Neural cell (in vitro differentiated cells): ENCODE data around the gene CFAP299. TPM values are rescaled to one million over a fixed set of nuclear protein-coding genes. Genes with fewer than 3 reads are reported as not detected.

ENCODE experiments used
- H2AFZ ChIP-seq: fragments of 200-600, 300-800 bp; sonication (generic), shearing (Covaris generic); 2 replicates; pipeline ENCODE4 v1.6.0; 2014; ENCODE audit warnings: low read depth, mild to moderate bottlenecking, antibody characterized with exemption, low read length, moderate library complexity
- H3F3A ChIP-seq: fragments of 200-600 bp; shearing (Covaris generic); 2 replicates; pipeline ENCODE4 v1.6.1; 2016; ENCODE audit warnings: mild to moderate bottlenecking, moderate library complexity, mixed read lengths, antibody characterized with exemption, low read length; ENCODE audit not compliant: insufficient read depth, poor library complexity, severe bottlenecking
- H3K27ac ChIP-seq: fragments of 200-600, 300-800 bp; sonication (generic), shearing (Covaris generic); 2 replicates; pipeline ENCODE4 v1.5.1; 2014; ENCODE audit warnings: mild to moderate bottlenecking, low read length, moderate library complexity
- H3K27me3 ChIP-seq: fragments of 300-800, 200-600 bp; sonication (generic), shearing (Covaris generic); 2 replicates; pipeline ENCODE4 v1.6.0; 2014; ENCODE audit warnings: mild to moderate bottlenecking, low read depth, low read length, moderate library complexity; ENCODE audit not compliant: insufficient read depth
- H3K36me3 ChIP-seq: fragments of 300-800, 200-600 bp; sonication (generic), shearing (Covaris generic); 2 replicates; pipeline ENCODE4 v1.5.1; 2014; ENCODE audit warnings: mild to moderate bottlenecking, antibody characterized with exemption, low read length, moderate library complexity; ENCODE audit not compliant: insufficient read depth
- H3K4me2 ChIP-seq: fragments of 300-800, 200-600 bp; sonication (generic), shearing (Covaris generic); 2 replicates; pipeline ENCODE4 v1.6.0; 2014; ENCODE audit warnings: mild to moderate bottlenecking, low read length
- H3K4me3 ChIP-seq: fragments of 300-800, 200-600 bp; sonication (generic), shearing (Covaris generic); 2 replicates; pipeline ENCODE4 v1.5.1; 2014; ENCODE audit warnings: mild to moderate bottlenecking, low read length, moderate library complexity
- H3K79me2 ChIP-seq: fragments of 200-600 bp; shearing (Covaris generic); replicated peaks from 2 replicates; pipeline ENCODE4 v1.6.0; 2014; ENCODE audit warnings: mild to moderate bottlenecking, low read length, moderate library complexity; ENCODE audit not compliant: insufficient read depth
- H3K9ac ChIP-seq: fragments of 300-800, 200-600 bp; sonication (generic), shearing (Covaris generic); 2 replicates; pipeline ENCODE4 v1.6.1; 2016; ENCODE audit warnings: mild to moderate bottlenecking, low read length, mixed read lengths
- H3K9me2 ChIP-seq: fragments of 200-600 bp; shearing (Covaris generic); 2 replicates; pipeline ENCODE4 v1.6.1; 2016; ENCODE audit warnings: mild to moderate bottlenecking, low read length, mixed read lengths; ENCODE audit not compliant: insufficient read depth
- H3K9me3 ChIP-seq: fragments of 200-600, 300-800 bp; sonication (generic), shearing (Covaris generic); 2 replicates; pipeline ENCODE4 v1.6.1; 2016; ENCODE audit warnings: mild to moderate bottlenecking, mixed run types, low read length, moderate library complexity, mixed read lengths
- H4K20me1 ChIP-seq: fragments of 200-600 bp; shearing (Covaris generic); 2 replicates; pipeline ENCODE4 v1.6.1; 2016; ENCODE audit warnings: mild to moderate bottlenecking, mixed run types; ENCODE audit not compliant: insufficient read depth
- CTCF ChIP-seq: fragments of 450-650 bp; IDR thresholded peaks from 2 replicates; pipeline ENCODE4 v1.5.1; 2014; ENCODE audit warnings: antibody characterized with exemption, mild to moderate bottlenecking, moderate library complexity; ENCODE audit not compliant: poor library complexity, severe bottlenecking
- EP300 ChIP-seq: fragments of 450-650 bp; conservative IDR thresholded peaks from 2 replicates; pipeline ENCODE4 v1.6.1; 2014; ENCODE audit warnings: antibody characterized with exemption, mild to moderate bottlenecking, moderate library complexity; ENCODE audit not compliant: poor library complexity, severe bottlenecking
- EZH2 ChIP-seq: fragments of 200-600, 300-800 bp; shearing (Covaris generic), sonication (generic); IDR thresholded peaks from 2 replicates; pipeline ENCODE4 v1.6.1; 2014; ENCODE audit warnings: antibody characterized with exemption, low read length, borderline replicate concordance, mild to moderate bottlenecking; ENCODE audit not compliant: insufficient read depth, poor library complexity, severe bottlenecking
- MXI1 ChIP-seq: fragments of 450-650 bp; conservative IDR thresholded peaks from 2 replicates; pipeline ENCODE4 v1.6.1; 2014; ENCODE audit warnings: antibody characterized with exemption, mild to moderate bottlenecking; ENCODE audit not compliant: poor library complexity, severe bottlenecking
- POLR2AphosphoS5 ChIP-seq: IDR thresholded peaks from 2 replicates; pipeline ENCODE4 v1.6.1; 2012
- RAD21 ChIP-seq: fragments of 450-650 bp; conservative IDR thresholded peaks from 2 replicates; pipeline ENCODE4 v1.6.1; 2014; ENCODE audit warnings: antibody characterized with exemption, mild to moderate bottlenecking, moderate library complexity
- REST ChIP-seq: IDR thresholded peaks from 2 replicates; pipeline ENCODE4 v1.6.1; 2012; ENCODE audit warnings: borderline replicate concordance
- SMC3 ChIP-seq: fragments of 450-650 bp; conservative IDR thresholded peaks from 2 replicates; pipeline ENCODE4 v1.6.1; 2014; ENCODE audit warnings: antibody characterized with exemption, mild to moderate bottlenecking, moderate library complexity; ENCODE audit not compliant: poor library complexity
- TAF1 ChIP-seq: IDR thresholded peaks from 2 replicates; pipeline ENCODE4 v1.6.1; 2012; ENCODE audit warnings: low read depth
- polyA plus RNA-seq: library from polyadenylated mRNA; depleted of rRNA; stranded (reverse); fragments of >200 nt; gene quantifications from 2 replicates; pipeline ENCODE4 v1.2.3, GENCODE V29; 2014

The CFAP299 gene
- polyA plus RNA-seq, 1 donor from 2014 or later: not detected

DNA sequence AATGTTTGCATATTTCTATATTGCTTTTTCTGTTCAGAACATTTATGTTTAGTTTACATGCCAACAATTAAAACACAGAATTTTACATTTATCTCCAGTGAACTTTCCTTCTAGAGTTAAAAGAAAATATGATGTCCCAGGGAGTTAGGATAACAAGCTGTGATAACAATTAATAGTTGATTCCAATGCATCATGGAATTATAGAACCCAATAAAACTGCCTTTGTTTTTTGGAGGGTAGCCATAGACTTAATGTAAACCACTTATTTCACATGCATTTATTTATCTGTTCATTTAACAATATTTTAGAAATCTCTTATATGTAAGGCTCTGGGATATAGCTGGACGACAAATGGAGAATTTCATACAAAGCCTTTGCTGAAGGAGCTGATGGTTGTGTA is 180.0 kb downstream of the CFAP299 start:
- Histone ChIP-seq H3K4me2 (no peak overlapping the region), H4K20me1 (no peaks in the 10 kb centered on the region), H3K79me2 (no peaks in the 10 kb centered on the region), H2AFZ (no peak overlapping the region), H3K9ac (no peak overlapping the region), H3K4me3 (no peak overlapping the region), H3K9me2 (no peaks in the 10 kb centered on the region), H3K27me3 (no peaks in the 10 kb centered on the region), H3K36me3 (no peaks in the 10 kb centered on the region), H3F3A (no peaks in the 10 kb centered on the region), H3K27ac (no peak overlapping the region), H3K9me3 (no peaks in the 10 kb centered on the region)
- TF ChIP-seq TAF1: no peak
- no peak for TF ChIP-seq POLR2AphosphoS5
- no peak for TF ChIP-seq MXI1
- no peak for TF ChIP-seq RAD21
- TF ChIP-seq EZH2: no peak
- no peak for TF ChIP-seq SMC3
- no peak for TF ChIP-seq EP300
- no peak for TF ChIP-seq CTCF
- no peak for TF ChIP-seq REST

- no peaks in the 10 kb centered on the region for H3K9me2 ChIP-seq
- no peaks in the 10 kb centered on the region for H3K36me3 ChIP-seq
- no peak overlapping the region for H3K4me3 ChIP-seq
- H3K79me2 ChIP-seq: no peaks in the 10 kb centered on the region
- no peak overlapping the region for H3K4me2 ChIP-seq
- no peaks in the 10 kb centered on the region for H3K9me3 ChIP-seq
- H4K20me1 ChIP-seq: no peaks in the 10 kb centered on the region
- TF ChIP-seq REST (no peak), TAF1 (no peak), MXI1 (no peak), CTCF (no peak), SMC3 (no peak), EZH2 (no peak), EP300 (no peak), POLR2AphosphoS5 (no peak), RAD21 (no peak)
- H3K9ac ChIP-seq: no peak overlapping the region
- no peak overlapping the region for H3K27ac ChIP-seq
- H3K27me3 ChIP-seq: no peaks in the 10 kb centered on the region
- no peak overlapping the region for H2AFZ ChIP-seq
- H3F3A ChIP-seq: no peaks in the 10 kb centered on the region
Measured at GRCh38 chr4:80521438-80521837, 185.9 kb downstream of the CFAP299 start.
